VCaP (cell line): ENCODE data around the gene CACNA2D4.

Experiments used
- H3K27ac ChIP-seq: fragments of 450-650 bp; 2 replicates; pipeline ENCODE4 v1.5.1; 2017
- CTCF ChIP-seq: fragments of 450-650 bp; conservative IDR thresholded peaks from 2 replicates; pipeline ENCODE4 v1.5.1; 2017; ENCODE audit warnings: mild to moderate bottlenecking, moderate library complexity

The CACNA2D4 gene

GRCh38 chr12:1808036-1808797 lies 110.2 kb downstream of the CACNA2D4 start:
- H3K27ac ChIP-seq = no peak overlapping the region
- TF ChIP-seq CTCF = no peak

- no peak overlapping the region for H3K27ac ChIP-seq
- TF ChIP-seq CTCF = no peak
Measured at GRCh38 chr12:1807087-1807860, 111.2 kb downstream of the CACNA2D4 start.

GRCh38 chr12:1806301-1807086 lies 112.0 kb downstream of the CACNA2D4 start:
- no peak overlapping the region for H3K27ac ChIP-seq
- no peak for TF ChIP-seq CTCF

GRCh38 chr12:1805441-1806081 lies 112.9 kb downstream of the CACNA2D4 start:
- no peak overlapping the region for H3K27ac ChIP-seq
- no peak for TF ChIP-seq CTCF

- peak overlapping the region; percentile 47; the same call in 1 of the 2 replicates for H3K27ac ChIP-seq
- TF ChIP-seq CTCF = no peak
Measured at GRCh38 chr12:1804545-1805332, 113.7 kb downstream of the CACNA2D4 start.

GRCh38 chr12:1803736-1804135 lies 114.7 kb downstream of the CACNA2D4 start:
- no peak overlapping the region for H3K27ac ChIP-seq
- TF ChIP-seq CTCF = no peak
